Activated naive CD8-positive, alpha-beta T cell treated with anti-CD3 and anti-CD28 coated beads for 36 hours (primary cell): ENCODE data around the gene MAP3K14. TPM values are rescaled to one million over a fixed set of nuclear protein-coding genes. Genes with fewer than 3 reads are reported as not detected.
"Not testable (repeated sequence)": the region's sequence is repeated elsewhere in the genome, so short reads cannot be mapped to it uniquely, and the experiment has no call there.

Experiments
- DNase-seq: peaks from one replicate; pipeline ENCODE4 v3.0.0; 2021
- H3K27ac Mint-ChIP-seq: one replicate; pipeline ENCODE4 v1.8.0; 2022; ENCODE audit warnings: mild to moderate bottlenecking, moderate library complexity, mixed read lengths
- H3K27me3 Mint-ChIP-seq: one replicate; pipeline ENCODE4 v1.8.0; 2022; ENCODE audit warnings: mild to moderate bottlenecking, mixed read lengths
- H3K36me3 Mint-ChIP-seq: one replicate; pipeline ENCODE4 v1.8.0; 2021; ENCODE audit warnings: mild to moderate bottlenecking, mixed read lengths
- H3K4me1 Mint-ChIP-seq: one replicate; pipeline ENCODE4 v1.8.0; 2021; ENCODE audit warnings: mixed read lengths
- H3K4me3 Mint-ChIP-seq: one replicate; pipeline ENCODE4 v1.8.0; 2022; ENCODE audit warnings: mild to moderate bottlenecking, moderate library complexity, mixed read lengths
- H3K9me3 Mint-ChIP-seq: one replicate; pipeline ENCODE4 v1.8.0; 2022; ENCODE audit warnings: mixed read lengths
- total RNA-seq, 2 experiments: library from RNA; stranded (reverse); gene quantifications; one replicate each; pipeline ENCODE4 v1.2.3, GENCODE V29; 2021

MAP3K14 gene
- total RNA-seq, 2 experiments from 2014 or later = 27.1 to 28.3 TPM

- Mint-ChIP-seq H3K36me3 (peaks cover 41% of the 10 kb centered on the region), H3K9me3 (no peaks in the 10 kb centered on the region), H3K27ac (peak overlapping the region; percentile 91), H3K4me3 (peak overlapping the region; percentile 55), H3K4me1 (peaks cover 67% of the 10 kb centered on the region), H3K27me3 (no peaks in the 10 kb centered on the region)
- peak; percentile 54 for DNase-seq
Measured at GRCh38 chr17:45302649-45303173, 14.1 kb downstream of the MAP3K14 start.

GRCh38 chr17:45302220-45302619, 14.6 kb downstream of the MAP3K14 start:
- Mint-ChIP-seq H3K27ac (peak overlapping the region; percentile 91), H3K4me1 (peaks cover 65% of the 10 kb centered on the region), H3K36me3 (peaks cover 39% of the 10 kb centered on the region)
- DNase-seq, H3K4me3 Mint-ChIP-seq, H3K9me3 Mint-ChIP-seq, H3K27me3 Mint-ChIP-seq: not testable (repeated sequence)

DNA sequence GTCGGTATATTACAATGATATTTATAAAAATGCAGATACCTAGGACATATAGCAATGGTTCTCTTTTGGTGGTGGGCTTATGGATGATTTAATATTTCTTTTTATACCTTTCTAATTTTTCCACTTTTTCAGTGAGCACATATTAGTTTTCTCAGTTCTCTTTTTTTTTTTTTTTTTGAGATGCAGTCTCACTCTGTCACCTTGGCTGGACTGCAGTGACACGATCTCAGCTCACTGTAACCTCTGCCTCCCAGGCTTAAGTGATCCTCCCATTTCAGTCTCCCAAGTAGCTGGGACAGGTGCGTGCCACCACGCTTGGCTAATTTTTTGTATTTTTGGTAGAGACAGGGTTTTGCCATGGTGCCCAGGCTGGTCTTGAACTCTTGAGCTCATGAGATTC, 15.1 kb downstream of the MAP3K14 start:
- H3K4me3 Mint-ChIP-seq = no peak overlapping the region
- H3K36me3 Mint-ChIP-seq = peaks cover 43% of the 10 kb centered on the region
- DNase-seq = no peak
- peak overlapping the region; percentile 30 for H3K27ac Mint-ChIP-seq
- H3K9me3 Mint-ChIP-seq = no peaks in the 10 kb centered on the region
- H3K27me3 Mint-ChIP-seq = no peaks in the 10 kb centered on the region
- peaks cover 70% of the 10 kb centered on the region for H3K4me1 Mint-ChIP-seq

DNA sequence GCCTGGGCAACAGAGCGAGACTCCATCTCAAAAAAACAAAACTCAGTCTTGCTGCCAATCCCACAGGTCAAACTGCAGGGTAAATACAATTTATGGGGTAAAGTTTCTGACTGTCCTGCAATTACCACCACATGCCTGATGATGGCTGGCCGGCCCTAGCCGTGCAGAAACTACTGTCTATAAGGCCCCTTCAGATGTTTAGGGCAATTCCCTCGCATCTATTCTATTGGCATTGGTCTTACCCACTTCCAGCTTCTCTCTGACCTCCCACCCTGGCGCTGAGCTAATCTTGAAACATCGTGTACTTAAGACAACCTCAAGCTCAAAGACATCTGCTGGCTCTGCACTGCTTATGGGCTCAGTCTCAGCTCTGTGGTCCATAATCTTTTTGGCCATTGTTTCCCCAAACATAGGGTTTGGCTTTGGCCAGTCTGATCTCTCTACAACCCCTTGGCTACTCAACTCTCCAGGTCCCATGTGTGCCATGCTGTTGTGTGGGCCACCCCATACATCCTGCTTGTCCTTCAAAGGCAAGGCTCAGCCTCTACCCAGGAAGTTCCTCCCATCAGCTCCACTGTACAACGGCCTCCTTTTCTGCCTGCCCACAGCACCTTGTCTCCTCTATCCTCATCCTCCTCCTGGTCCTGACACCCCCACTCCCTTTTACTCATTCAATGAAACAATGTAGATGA, 16.6 kb downstream of the MAP3K14 start:
- Mint-ChIP-seq H3K27me3 (no peaks in the 10 kb centered on the region), H3K9me3 (no peaks in the 10 kb centered on the region), H3K36me3 (peaks cover 43% of the 10 kb centered on the region), H3K27ac (peak overlapping the region; percentile 38), H3K4me1 (peaks cover 70% of the 10 kb centered on the region), H3K4me3 (no peak overlapping the region)
- DNase-seq = no peak

- Mint-ChIP-seq H3K27ac (no peak overlapping the region), H3K4me1 (peaks cover 68% of the 10 kb centered on the region), H3K9me3 (no peaks in the 10 kb centered on the region), H3K4me3 (no peak overlapping the region), H3K27me3 (no peaks in the 10 kb centered on the region), H3K36me3 (peaks cover 39% of the 10 kb centered on the region)
- DNase-seq = no peak
Measured at GRCh38 chr17:45299361-45299760, 17.5 kb downstream of the MAP3K14 start.

GRCh38 chr17:45298546-45299285, 18.1 kb downstream of the MAP3K14 start:
- Mint-ChIP-seq H3K4me1 (peaks cover 70% of the 10 kb centered on the region), H3K9me3 (no peaks in the 10 kb centered on the region), H3K36me3 (peaks cover 35% of the 10 kb centered on the region), H3K4me3 (no peak overlapping the region), H3K27me3 (no peaks in the 10 kb centered on the region), H3K27ac (peak overlapping the region; percentile 39)
- DNase-seq = no peak

DNA sequence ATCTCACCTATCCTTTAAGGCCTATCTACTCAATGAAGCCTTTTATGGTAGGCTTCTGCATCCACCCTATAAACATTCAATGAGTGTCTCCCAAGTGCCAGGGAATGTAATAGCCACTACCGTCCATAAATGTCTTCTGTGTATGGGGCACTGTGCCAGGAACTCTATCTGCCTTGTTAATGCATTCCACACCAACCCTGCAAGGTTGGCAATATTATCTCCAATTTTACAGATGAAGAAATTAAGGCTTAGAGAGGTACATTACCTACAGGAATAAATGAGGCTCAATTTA, 20.0 kb downstream of the MAP3K14 start:
- peak overlapping the region; percentile 40 for H3K27ac Mint-ChIP-seq
- no peak overlapping the region for H3K4me3 Mint-ChIP-seq
- DNase-seq = no peak

DNA sequence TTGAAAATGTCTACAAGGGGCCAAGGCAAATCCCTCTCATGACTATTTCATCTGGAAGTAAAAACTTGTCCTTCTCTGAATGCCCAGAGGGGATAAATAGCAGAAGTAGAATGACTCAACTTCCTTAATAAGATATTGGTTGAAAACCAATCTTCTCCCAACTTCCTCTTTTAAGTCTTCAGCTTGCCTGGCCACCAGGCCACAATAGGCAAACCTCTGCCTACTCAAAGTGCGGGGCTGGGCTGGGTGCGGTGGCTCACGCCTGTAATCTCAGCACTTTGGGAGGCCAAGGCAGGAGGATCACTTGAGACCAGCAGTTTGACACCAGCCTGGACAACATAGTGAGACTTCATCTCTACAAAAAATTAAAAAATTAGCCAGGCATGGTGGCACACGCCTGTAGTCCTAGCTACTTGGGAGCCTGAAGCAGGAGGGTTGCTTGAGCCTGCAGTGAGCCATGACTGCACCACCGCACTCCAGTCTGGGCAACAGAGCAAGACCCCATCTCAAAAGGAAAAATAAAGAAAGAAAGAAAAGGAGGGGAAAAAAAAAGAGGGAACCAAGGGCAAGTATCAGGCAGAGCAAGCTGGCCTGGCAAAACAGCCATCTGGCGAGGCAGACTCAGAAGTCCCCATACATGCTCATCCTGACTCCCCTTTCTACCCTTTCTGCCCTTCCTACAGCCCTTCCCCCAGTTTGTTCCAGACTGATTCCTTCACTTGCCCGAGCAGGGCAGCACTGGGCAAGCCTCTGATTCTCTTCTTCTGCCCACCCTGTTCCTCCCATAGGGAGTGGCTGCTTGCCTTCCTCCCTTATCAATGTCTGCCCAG, 20.6 kb downstream of the MAP3K14 start:
- Mint-ChIP-seq H3K4me1 (peaks cover 72% of the 10 kb centered on the region), H3K4me3 (no peak overlapping the region), H3K27me3 (no peaks in the 10 kb centered on the region), H3K27ac (peak overlapping the region; percentile 40), H3K36me3 (peaks cover 31% of the 10 kb centered on the region), H3K9me3 (no peaks in the 10 kb centered on the region)
- DNase-seq = no peak

More for the DNA sequence above, 20.0 kb downstream of the MAP3K14 start:
- Mint-ChIP-seq H3K4me1 (peaks cover 73% of the 10 kb centered on the region), H3K9me3 (no peaks in the 10 kb centered on the region), H3K36me3 (peaks cover 31% of the 10 kb centered on the region), H3K27me3 (no peaks in the 10 kb centered on the region)

- H3K9me3 Mint-ChIP-seq = no peaks in the 10 kb centered on the region
- DNase-seq = no peak
- H3K4me1 Mint-ChIP-seq = peaks cover 69% of the 10 kb centered on the region
- no peak overlapping the region for H3K27ac Mint-ChIP-seq
- H3K4me3 Mint-ChIP-seq = no peak overlapping the region
- no peaks in the 10 kb centered on the region for H3K27me3 Mint-ChIP-seq
- peaks cover 36% of the 10 kb centered on the region for H3K36me3 Mint-ChIP-seq
Measured at GRCh38 chr17:45294506-45294905, 22.3 kb downstream of the MAP3K14 start.

DNA sequence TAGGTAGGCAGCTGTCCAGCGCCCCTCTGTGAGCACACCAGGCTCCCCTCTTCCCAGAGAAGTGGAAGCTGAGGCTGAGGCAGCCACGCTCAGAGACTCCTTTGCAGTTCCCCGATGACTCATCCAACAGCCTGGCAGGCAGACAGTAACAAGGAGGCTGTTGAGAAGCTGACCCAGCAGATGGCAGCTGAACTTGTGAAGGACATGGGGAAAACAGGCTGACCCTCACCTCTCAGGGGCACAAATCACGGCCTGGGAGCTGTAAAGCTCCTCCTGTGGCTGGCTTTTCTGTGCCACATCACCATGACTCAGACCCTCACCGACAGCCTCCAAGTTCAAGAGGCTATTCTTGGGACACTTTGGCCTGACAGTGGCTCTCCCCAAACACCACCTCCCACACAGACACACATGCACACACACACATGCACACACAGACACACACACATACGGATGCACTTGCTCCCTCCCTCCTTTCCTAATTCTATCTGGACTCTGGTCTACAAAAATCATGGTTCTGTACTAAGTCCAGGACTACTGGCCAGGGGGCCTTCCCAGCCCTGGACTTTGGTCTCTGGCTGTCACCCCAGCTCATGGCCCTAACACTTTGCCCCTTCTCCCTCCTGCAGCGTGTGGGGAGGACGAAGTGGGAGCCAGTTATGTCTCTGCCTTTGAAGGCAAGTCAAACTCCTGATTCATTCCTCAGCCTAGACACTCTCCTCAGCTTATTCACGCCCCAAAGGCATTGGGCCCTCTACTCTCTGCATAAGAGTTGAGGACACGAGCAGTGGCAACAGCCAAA, 23.2 kb downstream of the MAP3K14 start:
- peaks cover 37% of the 10 kb centered on the region for H3K36me3 Mint-ChIP-seq
- no peak overlapping the region for H3K4me3 Mint-ChIP-seq
- H3K27me3 Mint-ChIP-seq = no peaks in the 10 kb centered on the region
- peak overlapping the region; percentile 39 for H3K27ac Mint-ChIP-seq
- no peak for DNase-seq
- H3K9me3 Mint-ChIP-seq = no peaks in the 10 kb centered on the region
- H3K4me1 Mint-ChIP-seq = peaks cover 61% of the 10 kb centered on the region

DNA sequence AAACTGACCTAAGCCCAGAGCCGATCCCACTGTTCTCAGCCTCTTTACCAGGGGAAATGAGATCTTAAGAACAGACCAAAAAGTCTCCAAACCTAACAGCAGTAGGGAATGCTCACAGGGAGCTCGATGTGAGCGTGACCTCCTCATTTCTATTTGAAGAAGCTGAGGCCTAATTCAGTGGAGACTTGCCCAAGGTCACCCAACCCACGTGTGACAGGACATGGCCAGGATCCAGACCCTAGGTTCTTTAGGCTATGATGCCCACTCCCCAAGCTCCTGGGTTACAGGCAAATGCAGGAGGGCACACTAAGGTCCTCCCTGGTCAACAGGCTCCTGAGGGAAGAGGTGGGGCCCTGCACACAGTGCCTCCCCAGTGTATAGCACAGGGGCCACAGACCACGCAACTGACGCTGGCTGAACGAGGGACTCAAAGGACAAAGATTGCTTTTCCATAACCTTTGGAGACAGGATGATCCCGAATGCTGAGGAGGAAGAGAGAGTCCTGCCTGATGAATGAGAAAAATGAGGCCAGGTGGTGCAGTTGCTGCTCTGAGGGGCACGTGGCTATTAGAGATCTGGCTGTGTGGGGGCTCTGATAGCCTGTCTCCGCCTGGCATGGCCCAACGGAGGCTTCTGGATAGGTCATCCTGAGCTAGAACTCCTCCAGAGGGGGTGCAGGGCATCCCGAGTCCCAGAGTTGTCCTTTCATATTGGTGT, 24.0 kb downstream of the MAP3K14 start:
- H3K4me3 Mint-ChIP-seq = no peak overlapping the region
- H3K27me3 Mint-ChIP-seq = no peaks in the 10 kb centered on the region
- peak overlapping the region; percentile 29 for H3K27ac Mint-ChIP-seq
- DNase-seq = no peak
- H3K36me3 Mint-ChIP-seq = peaks cover 31% of the 10 kb centered on the region
- no peaks in the 10 kb centered on the region for H3K9me3 Mint-ChIP-seq
- peaks cover 55% of the 10 kb centered on the region for H3K4me1 Mint-ChIP-seq

DNA sequence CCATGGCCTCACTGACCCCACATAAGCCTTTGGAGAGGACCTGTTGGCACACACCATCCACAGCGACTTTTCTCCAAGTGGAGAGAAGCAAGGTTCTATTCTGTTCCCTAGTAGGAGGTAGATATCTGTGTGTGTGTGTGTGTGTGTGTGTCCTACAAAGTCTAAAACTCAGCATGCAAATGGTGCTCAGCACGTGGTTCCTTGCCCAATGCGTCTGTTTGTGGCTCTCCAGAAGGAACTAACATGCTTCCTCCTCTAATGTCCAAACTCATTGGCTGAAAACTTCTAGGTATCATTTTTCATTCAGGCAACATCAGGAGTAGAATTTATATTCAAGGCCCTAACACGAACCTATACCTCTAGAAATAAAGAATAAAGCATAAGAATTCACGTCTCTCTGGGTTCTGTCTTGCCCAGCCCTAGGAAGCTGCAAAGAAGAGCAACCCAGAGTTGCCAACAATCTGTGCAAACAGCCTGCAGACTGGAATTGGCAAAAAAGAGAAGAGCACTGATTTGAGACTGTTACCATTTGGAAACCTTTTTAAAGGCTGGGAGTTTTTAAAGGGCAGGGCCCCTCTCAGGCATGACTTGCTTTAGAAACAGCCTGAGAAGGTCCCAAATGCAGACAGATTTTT, 25.5 kb downstream of the MAP3K14 start:
- no peak for DNase-seq
- Mint-ChIP-seq H3K27ac (peak overlapping the region; percentile 65), H3K27me3 (no peaks in the 10 kb centered on the region), H3K36me3 (peaks cover 22% of the 10 kb centered on the region), H3K9me3 (no peaks in the 10 kb centered on the region), H3K4me1 (peaks cover 40% of the 10 kb centered on the region), H3K4me3 (no peak overlapping the region)

DNA sequence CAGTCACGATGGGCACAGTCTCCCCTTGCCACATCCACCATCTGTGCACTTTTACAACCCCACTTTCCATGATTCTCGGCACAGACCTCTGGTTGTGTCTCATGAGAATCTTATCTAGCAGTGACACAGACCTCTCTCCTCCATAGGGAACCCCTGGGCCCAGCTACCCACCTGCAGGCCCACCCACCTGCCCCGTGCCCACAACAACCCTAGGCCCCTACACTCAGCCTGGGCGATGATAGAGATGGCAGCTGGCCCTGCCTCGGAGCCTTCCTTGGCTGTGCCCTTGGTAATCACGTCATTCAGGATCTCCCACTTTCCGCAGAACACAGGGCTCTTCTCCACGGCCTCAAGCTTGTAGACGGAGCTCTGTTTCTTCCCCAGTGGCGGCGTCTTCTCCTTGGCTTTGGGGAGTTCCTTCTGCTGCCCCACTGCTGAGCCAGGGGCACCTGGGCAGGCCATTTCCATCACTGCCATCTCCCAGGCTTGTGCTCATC, 26.5 kb downstream of the MAP3K14 start:
- Mint-ChIP-seq H3K4me1 (peaks cover 34% of the 10 kb centered on the region), H3K9me3 (no peaks in the 10 kb centered on the region), H3K27ac (peak overlapping the region; percentile 65), H3K4me3 (no peak overlapping the region), H3K36me3 (peaks cover 18% of the 10 kb centered on the region), H3K27me3 (no peaks in the 10 kb centered on the region)
- DNase-seq = no peak
